Measurements from ENCODE around the gene TM6SF1.

DNA sequence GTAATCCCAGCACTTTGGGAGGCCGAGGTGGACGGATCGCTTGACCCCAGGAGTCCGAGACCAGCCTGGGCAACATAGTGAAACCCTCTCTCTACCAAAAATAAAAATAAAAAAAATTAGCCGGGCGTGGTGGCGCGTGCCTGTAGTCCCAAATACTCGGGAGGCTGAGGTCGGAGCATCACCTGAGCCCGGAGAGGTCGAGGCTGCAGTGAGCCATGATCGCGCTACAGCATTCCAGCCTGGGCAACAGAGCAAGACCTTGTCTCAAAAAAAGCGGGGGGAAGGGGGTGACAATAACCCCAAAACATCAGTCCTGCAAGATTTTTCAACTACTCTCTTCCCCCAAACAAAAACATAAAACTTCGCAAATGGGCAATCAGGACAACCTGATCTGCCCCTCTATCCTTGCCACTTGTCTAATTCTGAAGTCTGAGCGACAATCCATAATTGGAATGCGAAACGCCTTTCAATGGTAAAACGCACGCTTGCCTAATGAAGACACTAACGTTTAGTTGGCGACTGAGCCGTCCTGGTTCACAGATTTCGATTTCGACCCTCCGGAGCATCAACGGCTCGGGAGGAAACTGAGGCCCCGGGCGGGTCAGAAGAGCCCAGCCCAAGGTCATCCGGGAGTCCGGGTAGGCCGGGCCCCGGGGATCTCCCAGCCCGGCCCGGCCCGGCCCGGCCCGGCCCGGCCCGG lies 41.3 kb upstream of the TM6SF1 start:
- TF ChIP-seq, protein P1, sequence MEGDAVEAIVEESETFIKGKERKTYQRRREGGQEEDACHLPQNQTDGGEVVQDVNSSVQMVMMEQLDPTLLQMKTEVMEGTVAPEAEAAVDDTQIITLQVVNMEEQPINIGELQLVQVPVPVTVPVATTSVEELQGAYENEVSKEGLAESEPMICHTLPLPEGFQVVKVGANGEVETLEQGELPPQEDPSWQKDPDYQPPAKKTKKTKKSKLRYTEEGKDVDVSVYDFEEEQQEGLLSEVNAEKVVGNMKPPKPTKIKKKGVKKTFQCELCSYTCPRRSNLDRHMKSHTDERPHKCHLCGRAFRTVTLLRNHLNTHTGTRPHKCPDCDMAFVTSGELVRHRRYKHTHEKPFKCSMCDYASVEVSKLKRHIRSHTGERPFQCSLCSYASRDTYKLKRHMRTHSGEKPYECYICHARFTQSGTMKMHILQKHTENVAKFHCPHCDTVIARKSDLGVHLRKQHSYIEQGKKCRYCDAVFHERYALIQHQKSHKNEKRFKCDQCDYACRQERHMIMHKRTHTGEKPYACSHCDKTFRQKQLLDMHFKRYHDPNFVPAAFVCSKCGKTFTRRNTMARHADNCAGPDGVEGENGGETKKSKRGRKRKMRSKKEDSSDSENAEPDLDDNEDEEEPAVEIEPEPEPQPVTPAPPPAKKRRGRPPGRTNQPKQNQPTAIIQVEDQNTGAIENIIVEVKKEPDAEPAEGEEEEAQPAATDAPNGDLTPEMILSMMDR (IDR thresholded peaks at IDR 0.05) = no peak
- no peak for TF ChIP-seq POLR2A (IDR thresholded peaks at IDR 0.05)

Data from esophagus squamous epithelium (tissue), 4 donors.